Endothelial cell of umbilical vein (primary cell): ENCODE measurements around the gene KRTAP6-1. TPM values are rescaled to one million over a fixed set of nuclear protein-coding genes. Genes with fewer than 3 reads are reported as not detected.

Source experiments
- BruUV-seq: library from RNA; stranded (reverse); fragments of 400-500 nt; replicated peaks from 2 replicates; lab custom pipeline; 2021; lab: Mats Ljungman, UMichigan
- CTCF ChIA-PET: fragments of 300-600, 350-600 bp; sonication (Branson Sonifier 250); formaldehyde crosslinking; loops from one replicate; lab custom pipeline; 2021; ENCODE audit warnings: antibody characterized with exemption, inconsistent platforms; lab: Charles Lee
- POLR2A ChIA-PET: fragments of 300-600, 350-600 bp; sonication (Branson Sonifier 250); formaldehyde crosslinking; loops from one replicate; lab custom pipeline; 2021; ENCODE audit warnings: antibody characterized with exemption, inconsistent platforms; lab: Charles Lee
- DNase-seq: peaks from one replicate; pipeline ENCODE4 v3.0.0-alpha.2; 2011; ENCODE audit warnings: low read depth, low spot score
- FAIRE-seq: peaks from 2 replicates; lab custom pipeline; 2011; peaks lifted over from hg19 to GRCh38; lab: Jason Lieb, UNC
- H2AFZ ChIP-seq: 2 replicates; pipeline ENCODE4 v1.6.0; 2012; ENCODE audit warnings: low read depth, low read length, control low read depth, inconsistent platforms
- H3K27ac ChIP-seq: 2 replicates; pipeline ENCODE4 v1.5.1; 2011; ENCODE audit warnings: low read depth, mild to moderate bottlenecking, control low read depth, low read length, moderate library complexity; ENCODE audit not compliant: insufficient read depth
- H3K27me3 ChIP-seq, 2 experiments: 2 replicates each; pipeline versions ENCODE4 v1.6.0 to v1.6.1; 2011; ENCODE audit warnings: low read length in 2 of 2, mixed read lengths in 1 of 2; ENCODE audit not compliant: control insufficient read depth in 2 of 2, insufficient read depth in 2 of 2
- H3K36me3 ChIP-seq, 2 experiments: 2 replicates in 1 of 2; 3 replicates in 1 of 2; pipeline ENCODE4 v1.5.1; 2011; ENCODE audit warnings: low read length in 2 of 2, mild to moderate bottlenecking in 1 of 2, moderate library complexity in 1 of 2; ENCODE audit not compliant: control insufficient read depth in 2 of 2, insufficient read depth in 2 of 2; ENCODE audit errors: extremely low read depth in 1 of 2
- H3K4me1 ChIP-seq: 3 replicates; pipeline ENCODE4 v1.5.1; 2011; ENCODE audit warnings: mild to moderate bottlenecking, low read length; ENCODE audit not compliant: control insufficient read depth, insufficient read depth; ENCODE audit errors: extremely low read depth
- H3K4me2 ChIP-seq: 2 replicates; pipeline ENCODE4 v1.6.1; 2011; ENCODE audit warnings: low read length, control low read depth, mixed read lengths; ENCODE audit not compliant: insufficient read depth
- H3K4me3 ChIP-seq, 3 experiments: fragments of 200-600 bp in 1 of 3; sonication (generic), shearing (Covaris generic) in 1 of 3; replicated peaks in 1 of 3; 2 replicates each; pipeline ENCODE4 v1.5.1; 2011 to 2016; ENCODE audit warnings: control low read depth in 3 of 3, low read length in 3 of 3, mild to moderate bottlenecking in 2 of 3, inconsistent platforms in 1 of 3, low read depth in 1 of 3, moderate library complexity in 1 of 3; ENCODE audit not compliant: insufficient read depth in 1 of 3
- H3K79me2 ChIP-seq: 2 replicates; pipeline ENCODE4 v1.6.0; 2012; ENCODE audit warnings: low read length, inconsistent platforms; ENCODE audit not compliant: control insufficient read depth, insufficient read depth
- H3K9ac ChIP-seq: replicated peaks from 2 replicates; pipeline ENCODE3; 2011; ENCODE audit warnings: low read length, control low read depth; ENCODE audit not compliant: insufficient read depth; ENCODE audit errors: extremely low read depth
- H3K9me1 ChIP-seq: replicated peaks from 3 replicates; pipeline ENCODE4 v1.6.0; 2011; ENCODE audit warnings: mild to moderate bottlenecking, low read length; ENCODE audit not compliant: control insufficient read depth, insufficient read depth; ENCODE audit errors: extremely low read depth
- H3K9me3 ChIP-seq: replicated peaks from 2 replicates; pipeline ENCODE4 v1.5.1; 2012; ENCODE audit warnings: low read length, inconsistent platforms; ENCODE audit not compliant: control insufficient read depth, insufficient read depth
- H4K20me1 ChIP-seq: replicated peaks from 2 replicates; pipeline ENCODE3; 2011; ENCODE audit warnings: mild to moderate bottlenecking, low read length; ENCODE audit not compliant: control insufficient read depth, insufficient read depth; ENCODE audit errors: extremely low read depth
- EZH2 ChIP-seq: IDR thresholded peaks from 2 replicates; pipeline ENCODE4 v1.6.1; 2012; ENCODE audit warnings: borderline replicate concordance, low read depth, mild to moderate bottlenecking, moderate library complexity, low read length, inconsistent platforms; ENCODE audit not compliant: severe bottlenecking
- FOS ChIP-seq: IDR thresholded peaks from 2 replicates; pipeline ENCODE4 v1.6.1; 2011; ENCODE audit warnings: mild to moderate bottlenecking, low read length, moderate library complexity, borderline replicate concordance; ENCODE audit not compliant: insufficient read depth
- GATA2 ChIP-seq: IDR thresholded peaks from 2 replicates; pipeline ENCODE4 v1.7.0; 2011; ENCODE audit warnings: low read depth, mild to moderate bottlenecking, moderate library complexity, mixed read lengths, low read length; ENCODE audit not compliant: insufficient read length, insufficient read depth
- JUN ChIP-seq: IDR thresholded peaks from 2 replicates; pipeline ENCODE4 v1.6.1; 2011; ENCODE audit warnings: borderline replicate concordance, low read depth; ENCODE audit not compliant: insufficient read length, insufficient read depth
- MYC ChIP-seq: IDR thresholded peaks from one replicate; pipeline ENCODE4 v1.6.1; 2011; ENCODE audit warnings: mild to moderate bottlenecking, low read depth, low read length
- POLR2A ChIP-seq: IDR thresholded peaks from 2 replicates; pipeline ENCODE4 v1.6.1; 2012; ENCODE audit warnings: low read depth, mild to moderate bottlenecking, control low read depth, low read length
- POLR2AphosphoS5 ChIP-seq: IDR thresholded peaks from 2 replicates; pipeline ENCODE4 v1.6.1; 2012; ENCODE audit warnings: low read depth, mild to moderate bottlenecking, control low read depth, low read length, moderate library complexity; ENCODE audit not compliant: insufficient read depth
- dilution Hi-C: fragments of 300-500 bp; cut with MboI; formaldehyde crosslinking; loops from one replicate; pipeline ENCODE4 v1.15.0; 2019; ENCODE audit warnings: low sequenced_read_pairs; ENCODE audit not compliant: extremely low pct_ligation_motif_present
- intact Hi-C: fragments of 100-400 bp; cut with micrococcal nuclease; formaldehyde crosslinking; loops from one replicate; pipeline ENCODE4 v1.10.0; 2022
- polyA plus RNA-seq, 4 experiments: library from polyadenylated mRNA; depleted of rRNA in 3 of 4; stranded (reverse) in 3 of 4; unstranded in 1 of 4; fragments of >200 nt; gene quantifications; 2 replicates each; pipeline versions ENCODE4 v1.2.1 to v1.2.3, GENCODE V29; 2011 to 2012; ENCODE audit warnings: missing spikeins in 1 of 4
- small RNA-seq: library from RNA; depleted of rRNA; stranded (forward); fragments of <200 nt; gene quantifications from one replicate; pipeline ENCODE3, GENCODE V24; 2012; ENCODE audit warnings: low replicate concordance, low read depth; ENCODE audit not compliant: insufficient read depth, insufficient read length
- total RNA-seq: library from RNA; stranded (reverse); gene quantifications from 2 replicates; pipeline ENCODE4 v1.2.3, GENCODE V29; 2021
- TF ChIP-seq, protein P1 (sequence below): IDR thresholded peaks from 2 replicates; pipeline ENCODE4 v1.6.1; 2011; ENCODE audit not compliant: insufficient read depth, insufficient read length
- TF ChIP-seq, protein P2 (sequence below), 2 donors: IDR thresholded peaks; 1 replicate in 1 of 2; 2 replicates in 1 of 2; pipeline ENCODE4 v1.5.1; 2011; ENCODE audit warnings: low read length in 2 of 2, mild to moderate bottlenecking in 2 of 2, moderate library complexity in 2 of 2, control low read depth in 1 of 2, inconsistent platforms in 1 of 2, low read depth in 1 of 2; ENCODE audit not compliant: insufficient read depth in 1 of 2; ENCODE audit errors: extremely low read depth in 1 of 2

Gene KRTAP6-1
- total and polyA plus RNA-seq, 2 donors (not counting 3 experiments of a cell fraction or from before 2014, with no cell fraction given) = not detected

DNA sequence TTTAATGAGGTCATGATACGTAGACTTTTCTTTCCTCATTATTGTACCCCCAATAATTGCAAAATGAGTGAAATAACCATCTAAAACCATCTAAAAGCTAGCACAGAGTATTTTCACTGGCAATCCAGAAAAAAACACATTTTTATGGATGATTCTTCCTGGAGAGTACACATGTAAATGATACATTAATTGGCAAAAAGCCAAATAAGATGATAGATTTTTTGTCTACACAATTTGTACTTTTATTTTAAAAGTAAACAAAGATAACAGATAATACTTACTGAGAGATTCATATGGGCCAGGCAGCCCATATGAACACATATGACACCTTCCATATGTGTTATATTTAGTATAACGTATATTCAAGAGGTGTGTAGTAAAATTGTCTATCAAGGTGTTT lies 50.1 kb downstream of the KRTAP6-1 start:
- Histone ChIP-seq H3K4me2 (no peak overlapping the region), H3K27me3 (no peaks in the 10 kb centered on the region), H3K36me3 (no peaks in the 10 kb centered on the region), H3K9me1 (no peaks in the 10 kb centered on the region), H3K79me2 (no peaks in the 10 kb centered on the region), H3K9ac (no peak overlapping the region), H3K4me1 (no peaks in the 10 kb centered on the region), H3K4me3 (no peak overlapping the region), H3K9me3 (peaks cover 4% of the 10 kb centered on the region), H3K27ac (no peak overlapping the region), H2AFZ (no peak overlapping the region), H4K20me1 (no peaks in the 10 kb centered on the region)
- DNase-seq (no peak), FAIRE-seq (no peak)
- dilution Hi-C loops (no loop called here), intact Hi-C loops (no loop called here)
- CTCF ChIA-PET = no interaction called here
- POLR2A ChIA-PET = no interaction called here
- TF ChIP-seq, protein P1, sequence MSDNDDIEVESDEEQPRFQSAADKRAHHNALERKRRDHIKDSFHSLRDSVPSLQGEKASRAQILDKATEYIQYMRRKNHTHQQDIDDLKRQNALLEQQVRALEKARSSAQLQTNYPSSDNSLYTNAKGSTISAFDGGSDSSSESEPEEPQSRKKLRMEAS = no peak
- TF ChIP-seq, protein P2, sequence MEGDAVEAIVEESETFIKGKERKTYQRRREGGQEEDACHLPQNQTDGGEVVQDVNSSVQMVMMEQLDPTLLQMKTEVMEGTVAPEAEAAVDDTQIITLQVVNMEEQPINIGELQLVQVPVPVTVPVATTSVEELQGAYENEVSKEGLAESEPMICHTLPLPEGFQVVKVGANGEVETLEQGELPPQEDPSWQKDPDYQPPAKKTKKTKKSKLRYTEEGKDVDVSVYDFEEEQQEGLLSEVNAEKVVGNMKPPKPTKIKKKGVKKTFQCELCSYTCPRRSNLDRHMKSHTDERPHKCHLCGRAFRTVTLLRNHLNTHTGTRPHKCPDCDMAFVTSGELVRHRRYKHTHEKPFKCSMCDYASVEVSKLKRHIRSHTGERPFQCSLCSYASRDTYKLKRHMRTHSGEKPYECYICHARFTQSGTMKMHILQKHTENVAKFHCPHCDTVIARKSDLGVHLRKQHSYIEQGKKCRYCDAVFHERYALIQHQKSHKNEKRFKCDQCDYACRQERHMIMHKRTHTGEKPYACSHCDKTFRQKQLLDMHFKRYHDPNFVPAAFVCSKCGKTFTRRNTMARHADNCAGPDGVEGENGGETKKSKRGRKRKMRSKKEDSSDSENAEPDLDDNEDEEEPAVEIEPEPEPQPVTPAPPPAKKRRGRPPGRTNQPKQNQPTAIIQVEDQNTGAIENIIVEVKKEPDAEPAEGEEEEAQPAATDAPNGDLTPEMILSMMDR (IDR thresholded peaks at IDR 0.05; ENCODE audit: extremely low read depth in 1 of 2, insufficient read depth in 1 of 2, low read depth in 1 of 2, low read length in 2 of 2) = no peak
- TF ChIP-seq FOS (no peak), POLR2AphosphoS5 (no peak), JUN (no peak), MYC (no peak), POLR2A (no peak), GATA2 (no peak), EZH2 (no peak)
- BruUV-seq = no TSS peak

Small RNA genes lying within 50 kb of the gene (small RNA-seq; reads per million reads assigned to genes)
- gene KRTAP20-1 = not detected
- gene KRTAP20-3 = not detected
- not detected for gene KRTAP20-4
- not detected for gene KRTAP22-1
- gene KRTAP22-2 = not detected

Other genes starting within 250 kb of the KRTAP6-1 start
- not detected in 2 replicates for gene KRTAP13-2, start 241.7 kb downstream of the KRTAP6-1 start, total RNA-seq
- gene KRTAP13-2, start 241.7 kb downstream of the KRTAP6-1 start, polyA plus RNA-seq = not detected in 2 replicates
- not detected in 2 replicates for gene KRTAP13-1, start 217.9 kb downstream of the KRTAP6-1 start, total RNA-seq
- not detected in 2 replicates for gene KRTAP13-1, start 217.9 kb downstream of the KRTAP6-1 start, polyA plus RNA-seq
- gene KRTAP13-3, start 188.0 kb downstream of the KRTAP6-1 start, total RNA-seq = not detected in 2 replicates
- not detected in 2 replicates for gene KRTAP13-3, start 188.0 kb downstream of the KRTAP6-1 start, polyA plus RNA-seq
- not detected in 2 replicates for gene KRTAP13-4, start 183.7 kb downstream of the KRTAP6-1 start, total RNA-seq
- not detected in 2 replicates for gene KRTAP13-4, start 183.7 kb downstream of the KRTAP6-1 start, polyA plus RNA-seq
- not detected in 2 replicates for gene KRTAP15-1, start 173.7 kb downstream of the KRTAP6-1 start, total RNA-seq
- gene KRTAP15-1, start 173.7 kb downstream of the KRTAP6-1 start, polyA plus RNA-seq = not detected in 2 replicates
- gene KRTAP19-1, start 133.6 kb downstream of the KRTAP6-1 start, total RNA-seq = not detected in 2 replicates
- not detected in 2 replicates for gene KRTAP19-1, start 133.6 kb downstream of the KRTAP6-1 start, polyA plus RNA-seq
- gene KRTAP19-2, start 126.5 kb downstream of the KRTAP6-1 start, total RNA-seq = not detected in 2 replicates
- gene KRTAP19-2, start 126.5 kb downstream of the KRTAP6-1 start, polyA plus RNA-seq = not detected in 2 replicates
- gene KRTAP19-3, start 121.9 kb downstream of the KRTAP6-1 start, total RNA-seq = not detected in 2 replicates
- not detected in 2 replicates for gene KRTAP19-3, start 121.9 kb downstream of the KRTAP6-1 start, polyA plus RNA-seq
- gene KRTAP19-4, start 116.8 kb downstream of the KRTAP6-1 start, total RNA-seq = not detected in 2 replicates
- not detected in 2 replicates for gene KRTAP19-4, start 116.8 kb downstream of the KRTAP6-1 start, polyA plus RNA-seq
- not detected in 2 replicates for gene KRTAP19-5, start 111.8 kb downstream of the KRTAP6-1 start, total RNA-seq
- not detected in 2 replicates for gene KRTAP19-5, start 111.8 kb downstream of the KRTAP6-1 start, polyA plus RNA-seq
- not detected in 2 replicates for gene KRTAP19-6, start 72.1 kb downstream of the KRTAP6-1 start, total RNA-seq
- not detected in 2 replicates for gene KRTAP19-6, start 72.1 kb downstream of the KRTAP6-1 start, polyA plus RNA-seq
- not detected in 2 replicates for gene KRTAP19-7, start 52.6 kb downstream of the KRTAP6-1 start, total RNA-seq
- gene KRTAP19-7, start 52.6 kb downstream of the KRTAP6-1 start, polyA plus RNA-seq = not detected in 2 replicates
- not detected in 2 replicates for gene KRTAP22-2, start 23.5 kb downstream of the KRTAP6-1 start, total RNA-seq
- not detected in 2 replicates for gene KRTAP22-2, start 23.5 kb downstream of the KRTAP6-1 start, polyA plus RNA-seq
- not detected in 2 replicates for gene KRTAP6-3, start 21.5 kb downstream of the KRTAP6-1 start, total RNA-seq
- gene KRTAP6-3, start 21.5 kb downstream of the KRTAP6-1 start, polyA plus RNA-seq = not detected in 2 replicates
- not detected in 2 replicates for gene KRTAP6-2, start 15.0 kb downstream of the KRTAP6-1 start, total RNA-seq
- not detected in 2 replicates for gene KRTAP6-2, start 15.0 kb downstream of the KRTAP6-1 start, polyA plus RNA-seq
- not detected in 2 replicates for gene KRTAP22-1, start 12.8 kb downstream of the KRTAP6-1 start, total RNA-seq
- not detected in 2 replicates for gene KRTAP22-1, start 12.8 kb downstream of the KRTAP6-1 start, polyA plus RNA-seq
- not detected in 2 replicates for gene KRTAP20-1, start 2.5 kb upstream of the KRTAP6-1 start, total RNA-seq
- gene KRTAP20-1, start 2.5 kb upstream of the KRTAP6-1 start, polyA plus RNA-seq = not detected in 2 replicates
- gene KRTAP20-4, start 6.7 kb upstream of the KRTAP6-1 start, total RNA-seq = not detected in 2 replicates
- not detected in 2 replicates for gene KRTAP20-4, start 6.7 kb upstream of the KRTAP6-1 start, polyA plus RNA-seq
- gene KRTAP20-2, start 21.3 kb upstream of the KRTAP6-1 start, total RNA-seq = not detected in 2 replicates
- gene KRTAP20-2, start 21.3 kb upstream of the KRTAP6-1 start, polyA plus RNA-seq = not detected in 2 replicates
- not detected in 2 replicates for gene KRTAP20-3, start 28.9 kb upstream of the KRTAP6-1 start, total RNA-seq
- gene KRTAP20-3, start 28.9 kb upstream of the KRTAP6-1 start, polyA plus RNA-seq = not detected in 2 replicates
- gene KRTAP21-3, start 104.8 kb upstream of the KRTAP6-1 start, total RNA-seq = not detected in 2 replicates
- not detected in 2 replicates for gene KRTAP21-3, start 104.8 kb upstream of the KRTAP6-1 start, polyA plus RNA-seq
- not detected in 2 replicates for gene KRTAP21-2, start 133.3 kb upstream of the KRTAP6-1 start, total RNA-seq
- not detected in 2 replicates for gene KRTAP21-2, start 133.3 kb upstream of the KRTAP6-1 start, polyA plus RNA-seq
- gene KRTAP21-1, start 141.5 kb upstream of the KRTAP6-1 start, total RNA-seq = not detected in 2 replicates
- not detected in 2 replicates for gene KRTAP21-1, start 141.5 kb upstream of the KRTAP6-1 start, polyA plus RNA-seq
- not detected in 2 replicates for gene KRTAP8-1, start 199.3 kb upstream of the KRTAP6-1 start, total RNA-seq
- not detected in 2 replicates for gene KRTAP8-1, start 199.3 kb upstream of the KRTAP6-1 start, polyA plus RNA-seq
- gene KRTAP7-1, start 215.8 kb upstream of the KRTAP6-1 start, total RNA-seq = not detected in 2 replicates
- not detected in 2 replicates for gene KRTAP7-1, start 215.8 kb upstream of the KRTAP6-1 start, polyA plus RNA-seq